B cell (primary cell): ENCODE data around the gene FHIT.

Experiments
- CTCF ChIP-seq: fragments of 200-600 bp; IDR thresholded peaks from one replicate; pipeline ENCODE4 v1.8.0; 2022; ENCODE audit warnings: antibody characterized with exemption, mild to moderate bottlenecking
- EZH2 ChIP-seq: IDR thresholded peaks from 2 replicates; pipeline ENCODE4 v1.6.1; 2012; ENCODE audit warnings: borderline replicate concordance, low read depth, mild to moderate bottlenecking, moderate library complexity, low read length; ENCODE audit not compliant: insufficient read depth, poor library complexity, severe bottlenecking

GRCh38 chr3:61005591-61005990, 245.7 kb downstream of the FHIT start:
- TF ChIP-seq CTCF (no peak), EZH2 (no peak)
